ENCODE results near the gene DENND2C. TPM values are rescaled to one million over a fixed set of nuclear protein-coding genes. Genes with fewer than 3 reads are reported as not detected.
A peak's percentile ranks its signal among the peaks of the same experiment; 100 is the strongest.

Gene DENND2C
- total and polyA plus RNA-seq, 2 of the 13 experiments (the other 11 are each of a cell fraction or from before 2014, with no cell fraction given), result 0.08 to 0.33 TPM

- TF ChIP-seq RNF219 (CRISPR knock-in tag; IDR thresholded peaks at IDR 0.05) (no peak), ZNF274 (CRISPR knock-in tag; IDR thresholded peaks at IDR 0.05) (no peak), AGO2 (optimal IDR thresholded peaks at IDR 0.05; ENCODE audit: low read depth, low read length) (no peak), KAT8 (CRISPR knock-in tag; IDR thresholded peaks at IDR 0.05) (0 out of 2 replicates have a peak, but pooled peaks have one; percentile 26), CBX1 (IDR thresholded peaks at IDR 0.05; ENCODE audit: low read depth) (peak; percentile 30), KIAA2018 (CRISPR knock-in tag; IDR thresholded peaks at IDR 0.05; ENCODE audit: borderline replicate concordance) (no peak), GPN1 (CRISPR knock-in tag; IDR thresholded peaks at IDR 0.05; ENCODE audit: borderline replicate concordance) (no peak), ZNF468 (CRISPR knock-in tag; IDR thresholded peaks at IDR 0.05) (no peak), TBX2 (CRISPR knock-in tag; IDR thresholded peaks at IDR 0.05; ENCODE audit: borderline replicate concordance) (0 out of 2 replicates have a peak, but pooled peaks have one; percentile 4), ETV6 (CRISPR knock-in tag; conservative IDR thresholded peaks at IDR 0.05) (no peak), SALL1 (CRISPR knock-in tag; IDR thresholded peaks at IDR 0.05) (peak; percentile 24; the same call in 1 of the 2 replicates), ONECUT2 (CRISPR knock-in tag; IDR thresholded peaks at IDR 0.05) (no peak), REPIN1 (CRISPR knock-in tag; IDR thresholded peaks at IDR 0.05; ENCODE audit: borderline replicate concordance, low read depth) (peak; percentile 42; the same call in 1 of the 2 replicates), TEAD3 (CRISPR knock-in tag; optimal IDR thresholded peaks at IDR 0.05; ENCODE audit: borderline replicate concordance) (no peak)
- TF ChIP-seq, protein P1, sequence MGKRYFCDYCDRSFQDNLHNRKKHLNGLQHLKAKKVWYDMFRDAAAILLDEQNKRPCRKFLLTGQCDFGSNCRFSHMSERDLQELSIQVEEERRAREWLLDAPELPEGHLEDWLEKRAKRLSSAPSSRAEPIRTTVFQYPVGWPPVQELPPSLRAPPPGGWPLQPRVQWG (CRISPR knock-in tag; IDR thresholded peaks at IDR 0.05; ENCODE audit: borderline replicate concordance, low read depth), result no peak
- TF ChIP-seq, protein P2, sequence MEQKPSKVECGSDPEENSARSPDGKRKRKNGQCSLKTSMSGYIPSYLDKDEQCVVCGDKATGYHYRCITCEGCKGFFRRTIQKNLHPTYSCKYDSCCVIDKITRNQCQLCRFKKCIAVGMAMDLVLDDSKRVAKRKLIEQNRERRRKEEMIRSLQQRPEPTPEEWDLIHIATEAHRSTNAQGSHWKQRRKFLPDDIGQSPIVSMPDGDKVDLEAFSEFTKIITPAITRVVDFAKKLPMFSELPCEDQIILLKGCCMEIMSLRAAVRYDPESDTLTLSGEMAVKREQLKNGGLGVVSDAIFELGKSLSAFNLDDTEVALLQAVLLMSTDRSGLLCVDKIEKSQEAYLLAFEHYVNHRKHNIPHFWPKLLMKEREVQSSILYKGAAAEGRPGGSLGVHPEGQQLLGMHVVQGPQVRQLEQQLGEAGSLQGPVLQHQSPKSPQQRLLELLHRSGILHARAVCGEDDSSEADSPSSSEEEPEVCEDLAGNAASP (CRISPR knock-in tag; IDR thresholded peaks at IDR 0.05; ENCODE audit: borderline replicate concordance), result 0 out of 2 replicates have a peak, but pooled peaks have one; percentile 14
These were observed 498 bp upstream of the DENND2C start (continued) for GRCh38 chr1:114670083-114671010.
